HG03066 (cell line): ENCODE data around the gene PANK4.

Source experiments
- ATAC-seq: cut with Tn5 transposase; IDR thresholded peaks from one replicate; pipeline ENCODE4 v1.9.1; 2021; ENCODE audit warnings: low read depth; ENCODE audit not compliant: unreplicated experiment

PANK4 gene

GRCh38 chr1:2502210-2502609 is 24.2 kb downstream of the PANK4 start:
- ATAC-seq: no peak

- no peak for ATAC-seq
Observed at GRCh38 chr1:2501820-2502119, 24.6 kb downstream of the PANK4 start.

- no peak for ATAC-seq
Observed at GRCh38 chr1:2501041-2501819, 25.2 kb downstream of the PANK4 start.

GRCh38 chr1:2499986-2500596 is 26.3 kb downstream of the PANK4 start:
- ATAC-seq: no peak

- no peak for ATAC-seq
Observed at GRCh38 chr1:2499260-2499659, 27.1 kb downstream of the PANK4 start.

- no peak for ATAC-seq
Observed at GRCh38 chr1:2498648-2499047, 27.7 kb downstream of the PANK4 start.

GRCh38 chr1:2497891-2498290 is 28.5 kb downstream of the PANK4 start:
- no peak for ATAC-seq

GRCh38 chr1:2496746-2497145 is 29.6 kb downstream of the PANK4 start:
- no peak for ATAC-seq

GRCh38 chr1:2496087-2496622 is 30.2 kb downstream of the PANK4 start:
- ATAC-seq: no peak

- no peak for ATAC-seq
Observed at GRCh38 chr1:2495546-2495945, 30.9 kb downstream of the PANK4 start.

- no peak for ATAC-seq
Observed at GRCh38 chr1:2495026-2495425, 31.4 kb downstream of the PANK4 start.

- ATAC-seq: no peak
Observed at GRCh38 chr1:2494323-2494693, 32.1 kb downstream of the PANK4 start.

- no peak for ATAC-seq
Observed at GRCh38 chr1:2493691-2494322, 32.6 kb downstream of the PANK4 start.

- ATAC-seq: no peak
Observed at GRCh38 chr1:2493218-2493617, 33.2 kb downstream of the PANK4 start.

GRCh38 chr1:2492091-2492490 is 34.3 kb downstream of the PANK4 start:
- no peak for ATAC-seq

GRCh38 chr1:2489615-2490014 is 36.8 kb downstream of the PANK4 start:
- ATAC-seq: no peak

GRCh38 chr1:2488688-2489087 is 37.7 kb downstream of the PANK4 start:
- no peak for ATAC-seq

GRCh38 chr1:2486558-2486957 is 39.8 kb downstream of the PANK4 start:
- no peak for ATAC-seq

GRCh38 chr1:2486041-2486440 is 40.4 kb downstream of the PANK4 start:
- no peak for ATAC-seq

GRCh38 chr1:2483970-2484369 is 42.4 kb downstream of the PANK4 start:
- ATAC-seq: no peak

- ATAC-seq: no peak
Observed at GRCh38 chr1:2483026-2483425, 43.4 kb downstream of the PANK4 start.

GRCh38 chr1:2482588-2482987 is 43.8 kb downstream of the PANK4 start:
- no peak for ATAC-seq
